ENCODE results near the gene ARL8B.
"Not testable (repeated sequence)": the region's sequence is repeated elsewhere in the genome, so short reads cannot be mapped to it uniquely, and the experiment has no call there.

Gene ARL8B

DNA sequence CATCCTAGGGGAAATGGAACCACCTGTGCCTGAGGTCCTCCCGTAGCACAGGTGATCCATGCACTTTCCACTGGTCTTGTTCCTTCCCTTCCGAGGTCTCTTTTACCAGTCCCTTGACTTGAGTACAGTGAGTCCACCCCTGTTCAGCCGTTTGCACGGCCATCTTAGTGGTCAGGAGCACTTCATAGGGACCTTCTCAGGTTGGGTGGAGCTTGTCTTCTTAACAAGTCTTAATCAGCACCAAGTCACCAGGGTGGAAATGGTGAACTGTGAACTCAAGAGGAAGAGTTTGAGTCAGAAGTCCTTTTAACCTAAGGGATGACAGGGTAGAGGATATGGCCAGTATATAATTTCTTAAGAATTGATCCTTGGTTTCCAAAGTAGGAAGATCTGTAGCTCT, 21.4 kb downstream of the ARL8B start:
- no peak overlapping the region for H3K4me3 ChIP-seq (replicated peaks; ENCODE audit: low read depth, low read length)
- TF ChIP-seq, protein P1, sequence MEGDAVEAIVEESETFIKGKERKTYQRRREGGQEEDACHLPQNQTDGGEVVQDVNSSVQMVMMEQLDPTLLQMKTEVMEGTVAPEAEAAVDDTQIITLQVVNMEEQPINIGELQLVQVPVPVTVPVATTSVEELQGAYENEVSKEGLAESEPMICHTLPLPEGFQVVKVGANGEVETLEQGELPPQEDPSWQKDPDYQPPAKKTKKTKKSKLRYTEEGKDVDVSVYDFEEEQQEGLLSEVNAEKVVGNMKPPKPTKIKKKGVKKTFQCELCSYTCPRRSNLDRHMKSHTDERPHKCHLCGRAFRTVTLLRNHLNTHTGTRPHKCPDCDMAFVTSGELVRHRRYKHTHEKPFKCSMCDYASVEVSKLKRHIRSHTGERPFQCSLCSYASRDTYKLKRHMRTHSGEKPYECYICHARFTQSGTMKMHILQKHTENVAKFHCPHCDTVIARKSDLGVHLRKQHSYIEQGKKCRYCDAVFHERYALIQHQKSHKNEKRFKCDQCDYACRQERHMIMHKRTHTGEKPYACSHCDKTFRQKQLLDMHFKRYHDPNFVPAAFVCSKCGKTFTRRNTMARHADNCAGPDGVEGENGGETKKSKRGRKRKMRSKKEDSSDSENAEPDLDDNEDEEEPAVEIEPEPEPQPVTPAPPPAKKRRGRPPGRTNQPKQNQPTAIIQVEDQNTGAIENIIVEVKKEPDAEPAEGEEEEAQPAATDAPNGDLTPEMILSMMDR (IDR thresholded peaks at IDR 0.05; ENCODE audit: low read length, missing control alignments), result no peak
- no peak for DNase-seq (ENCODE audit: low read depth)

GRCh38 chr3:5144316-5144994, 22.4 kb downstream of the ARL8B start:
- DNase-seq (ENCODE audit: low read depth), result no peak

GRCh38 chr3:5145120-5145519, 23.0 kb downstream of the ARL8B start:
- DNase-seq (ENCODE audit: low read depth), result no peak
- TF ChIP-seq, protein P1 (IDR thresholded peaks at IDR 0.05; ENCODE audit: low read length, missing control alignments), result no peak
- no peak overlapping the region for H3K4me3 ChIP-seq (replicated peaks; ENCODE audit: low read depth, low read length)

More at GRCh38 chr3:5144316-5144994, 22.4 kb downstream of the ARL8B start:
- H3K4me3 ChIP-seq (replicated peaks; ENCODE audit: low read depth, low read length), result no peak overlapping the region
- TF ChIP-seq, protein P1 (IDR thresholded peaks at IDR 0.05; ENCODE audit: low read length, missing control alignments), result no peak

- DNase-seq (ENCODE audit: low read depth); H3K4me3 ChIP-seq (replicated peaks; ENCODE audit: low read depth, low read length): not testable (repeated sequence)
Measured at GRCh38 chr3:5147152-5147551, 25.1 kb downstream of the ARL8B start.

GRCh38 chr3:5149306-5149880, 27.3 kb downstream of the ARL8B start:
- TF ChIP-seq, protein P1 (IDR thresholded peaks at IDR 0.05; ENCODE audit: low read length, missing control alignments), result no peak
- DNase-seq (ENCODE audit: low read depth), result no peak
- H3K4me3 ChIP-seq (replicated peaks; ENCODE audit: low read depth, low read length), result no peak overlapping the region

- H3K4me3 ChIP-seq (replicated peaks; ENCODE audit: low read depth, low read length), result no peak overlapping the region
- TF ChIP-seq, protein P1 (IDR thresholded peaks at IDR 0.05; ENCODE audit: low read length, missing control alignments), result no peak
- no peak for DNase-seq (ENCODE audit: low read depth)
Measured at GRCh38 chr3:5151586-5151985, 29.5 kb downstream of the ARL8B start.

- no peak overlapping the region for H3K4me3 ChIP-seq (replicated peaks; ENCODE audit: low read depth, low read length)
- TF ChIP-seq, protein P1 (IDR thresholded peaks at IDR 0.05; ENCODE audit: low read length, missing control alignments), result no peak
- no peak for DNase-seq (ENCODE audit: low read depth)
Measured at GRCh38 chr3:5153074-5153473, 31.0 kb downstream of the ARL8B start.

Measured in fibroblast of pulmonary artery (primary cell).